Measurements from ENCODE around the gene ZBTB6. TPM values are rescaled to one million over a fixed set of nuclear protein-coding genes. Genes with fewer than 3 reads are reported as not detected.
"Not testable (repeated sequence)": the region's sequence is repeated elsewhere in the genome, so short reads cannot be mapped to it uniquely, and the experiment has no call there.

Gene ZBTB6
- total and polyA plus RNA-seq, 4 donors, result 10.6 to 46.5 (median 15.8) TPM

- no peak for DNase-seq (ENCODE audit: low read depth in 4 of 6, low spot score in 6 of 6)
These were observed 12.3 kb downstream of the ZBTB6 start for GRCh38 chr9:122900791-122901190.

GRCh38 chr9:122897969-122898368, 15.2 kb downstream of the ZBTB6 start:
- H3K27ac ChIP-seq (ENCODE audit: low read depth, low read length), result no peak overlapping the region
- no peaks in the 10 kb centered on the region for H3K4me1 ChIP-seq (ENCODE audit: control insufficient read depth, insufficient read depth, low read length)
- H3K4me3 ChIP-seq (ENCODE audit: low read depth, low read length), result no peak overlapping the region
- H3K27me3 ChIP-seq (ENCODE audit: control insufficient read depth, insufficient read depth, low read length), result no peaks in the 10 kb centered on the region
- DNase-seq (ENCODE audit: low read depth in 4 of 6, low spot score in 6 of 6), result no peak
- peaks cover 18% of the 10 kb centered on the region for H3K36me3 ChIP-seq (ENCODE audit: control insufficient read depth, insufficient read depth, low read length)
- H3K9me3 ChIP-seq (ENCODE audit: control insufficient read depth, insufficient read depth, low read length), result no peaks in the 10 kb centered on the region
- WGBS (ENCODE audit: insufficient coverage), result no CpG with 5 or more reads among the region's 1 CpG

More at GRCh38 chr9:122900791-122901190, 12.3 kb downstream of the ZBTB6 start:
- no peaks in the 10 kb centered on the region for H3K27me3 ChIP-seq (ENCODE audit: control insufficient read depth, insufficient read depth, low read length)
- H3K27ac ChIP-seq (ENCODE audit: low read depth, low read length), result no peak overlapping the region
- H3K36me3 ChIP-seq (ENCODE audit: control insufficient read depth, insufficient read depth, low read length), result peaks cover 5% of the 10 kb centered on the region
- H3K9me3 ChIP-seq (ENCODE audit: control insufficient read depth, insufficient read depth, low read length), result no peaks in the 10 kb centered on the region
- WGBS (ENCODE audit: insufficient coverage), result no CpG with 5 or more reads among the region's 2 CpGs
- no peaks in the 10 kb centered on the region for H3K4me1 ChIP-seq (ENCODE audit: control insufficient read depth, insufficient read depth, low read length)
- H3K4me3 ChIP-seq (ENCODE audit: low read depth, low read length), result no peak overlapping the region

- Histone ChIP-seq H3K36me3 (ENCODE audit: control insufficient read depth, insufficient read depth, low read length) (peaks cover 48% of the 10 kb centered on the region), H3K27me3 (ENCODE audit: control insufficient read depth, insufficient read depth, low read length) (no peaks in the 10 kb centered on the region), H3K4me3 (ENCODE audit: low read depth, low read length) (no peak overlapping the region), H3K27ac (ENCODE audit: low read depth, low read length) (no peak overlapping the region), H3K9me3 (ENCODE audit: control insufficient read depth, insufficient read depth, low read length) (no peaks in the 10 kb centered on the region), H3K4me1 (ENCODE audit: control insufficient read depth, insufficient read depth, low read length) (no peaks in the 10 kb centered on the region)
- no peak for DNase-seq (ENCODE audit: low read depth in 4 of 6, low spot score in 6 of 6)
- no CpG with 5 or more reads among the region's 3 CpGs for WGBS (ENCODE audit: insufficient coverage)
These were observed 24.6 kb downstream of the ZBTB6 start for GRCh38 chr9:122888480-122888879.

- no peak overlapping the region for H3K4me3 ChIP-seq (ENCODE audit: low read depth, low read length)
- DNase-seq (ENCODE audit: low read depth in 4 of 6, low spot score in 6 of 6), result no peak
- peaks cover 42% of the 10 kb centered on the region for H3K36me3 ChIP-seq (ENCODE audit: control insufficient read depth, insufficient read depth, low read length)
- H3K27me3 ChIP-seq (ENCODE audit: control insufficient read depth, insufficient read depth, low read length), result no peaks in the 10 kb centered on the region
- H3K4me1 ChIP-seq (ENCODE audit: control insufficient read depth, insufficient read depth, low read length), result no peaks in the 10 kb centered on the region
- H3K27ac ChIP-seq (ENCODE audit: low read depth, low read length), result no peak overlapping the region
- WGBS (ENCODE audit: insufficient coverage), result 100% methylated on average over 1 of the region's 2 CpGs
- no peaks in the 10 kb centered on the region for H3K9me3 ChIP-seq (ENCODE audit: control insufficient read depth, insufficient read depth, low read length)
These were observed 30.0 kb downstream of the ZBTB6 start for GRCh38 chr9:122883125-122883524.

GRCh38 chr9:122879443-122879842, 33.7 kb downstream of the ZBTB6 start:
- Histone ChIP-seq H3K27me3 (ENCODE audit: control insufficient read depth, insufficient read depth, low read length) (no peaks in the 10 kb centered on the region), H3K9me3 (ENCODE audit: control insufficient read depth, insufficient read depth, low read length) (no peaks in the 10 kb centered on the region), H3K27ac (ENCODE audit: low read depth, low read length) (no peak overlapping the region), H3K4me3 (ENCODE audit: low read depth, low read length) (no peak overlapping the region), H3K36me3 (ENCODE audit: control insufficient read depth, insufficient read depth, low read length) (peaks cover 46% of the 10 kb centered on the region), H3K4me1 (ENCODE audit: control insufficient read depth, insufficient read depth, low read length) (no peaks in the 10 kb centered on the region)
- DNase-seq (ENCODE audit: low read depth in 4 of 6, low spot score in 6 of 6), result no peak
- no CpG with 5 or more reads among the region's 2 CpGs for WGBS (ENCODE audit: insufficient coverage)

GRCh38 chr9:122875523-122875922, 37.6 kb downstream of the ZBTB6 start:
- Histone ChIP-seq H3K36me3 (ENCODE audit: control insufficient read depth, insufficient read depth, low read length) (peaks cover 51% of the 10 kb centered on the region), H3K4me1 (ENCODE audit: control insufficient read depth, insufficient read depth, low read length) (no peaks in the 10 kb centered on the region), H3K9me3 (ENCODE audit: control insufficient read depth, insufficient read depth, low read length) (no peaks in the 10 kb centered on the region), H3K27ac (ENCODE audit: low read depth, low read length) (no peak overlapping the region), H3K4me3 (ENCODE audit: low read depth, low read length) (no peak overlapping the region), H3K27me3 (ENCODE audit: control insufficient read depth, insufficient read depth, low read length) (no peaks in the 10 kb centered on the region)
- DNase-seq (ENCODE audit: low read depth in 4 of 6, low spot score in 6 of 6), result no peak
- WGBS (ENCODE audit: insufficient coverage), result 95% methylated on average over 1 of the region's 1 CpG

- H3K9me3 ChIP-seq (ENCODE audit: control insufficient read depth, insufficient read depth, low read length); H3K4me3 ChIP-seq (ENCODE audit: low read depth, low read length); H3K4me1 ChIP-seq (ENCODE audit: control insufficient read depth, insufficient read depth, low read length); H3K27me3 ChIP-seq (ENCODE audit: control insufficient read depth, insufficient read depth, low read length); H3K27ac ChIP-seq (ENCODE audit: low read depth, low read length); DNase-seq (ENCODE audit: low read depth in 4 of 6, low spot score in 6 of 6): not testable (repeated sequence)
- WGBS (ENCODE audit: insufficient coverage), result 97% methylated on average over 6 of the region's 27 CpGs
- H3K36me3 ChIP-seq (ENCODE audit: control insufficient read depth, insufficient read depth, low read length), result peaks cover 29% of the 10 kb centered on the region
These were observed 45.8 kb downstream of the ZBTB6 start for GRCh38 chr9:122867276-122867675.

GRCh38 chr9:122866079-122866478, 47.0 kb downstream of the ZBTB6 start:
- H3K27me3 ChIP-seq (ENCODE audit: control insufficient read depth, insufficient read depth, low read length), result no peaks in the 10 kb centered on the region
- no CpG with 5 or more reads among the region's 5 CpGs for WGBS (ENCODE audit: insufficient coverage)
- H3K4me3 ChIP-seq (ENCODE audit: low read depth, low read length), result no peak overlapping the region
- no peaks in the 10 kb centered on the region for H3K9me3 ChIP-seq (ENCODE audit: control insufficient read depth, insufficient read depth, low read length)
- DNase-seq (ENCODE audit: low read depth in 4 of 6, low spot score in 6 of 6), result no peak
- H3K4me1 ChIP-seq (ENCODE audit: control insufficient read depth, insufficient read depth, low read length), result no peaks in the 10 kb centered on the region
- H3K36me3 ChIP-seq (ENCODE audit: control insufficient read depth, insufficient read depth, low read length), result peaks cover 20% of the 10 kb centered on the region
- no peak overlapping the region for H3K27ac ChIP-seq (ENCODE audit: low read depth, low read length)

- no peak overlapping the region for H3K4me3 ChIP-seq (ENCODE audit: low read depth, low read length)
- no peaks in the 10 kb centered on the region for H3K9me3 ChIP-seq (ENCODE audit: control insufficient read depth, insufficient read depth, low read length)
- no peak for DNase-seq (ENCODE audit: low read depth in 4 of 6, low spot score in 6 of 6)
- H3K4me1 ChIP-seq (ENCODE audit: control insufficient read depth, insufficient read depth, low read length), result no peaks in the 10 kb centered on the region
- WGBS (ENCODE audit: insufficient coverage), result 100% methylated on average over 3 of the region's 7 CpGs
- peaks cover 17% of the 10 kb centered on the region for H3K36me3 ChIP-seq (ENCODE audit: control insufficient read depth, insufficient read depth, low read length)
- no peaks in the 10 kb centered on the region for H3K27me3 ChIP-seq (ENCODE audit: control insufficient read depth, insufficient read depth, low read length)
- H3K27ac ChIP-seq (ENCODE audit: low read depth, low read length), result no peak overlapping the region
These were observed 47.8 kb downstream of the ZBTB6 start for GRCh38 chr9:122865300-122865699.

- no peaks in the 10 kb centered on the region for H3K27me3 ChIP-seq (ENCODE audit: control insufficient read depth, insufficient read depth, low read length)
- no peak for DNase-seq (ENCODE audit: low read depth in 4 of 6, low spot score in 6 of 6)
- WGBS (ENCODE audit: insufficient coverage), result no CpG with 5 or more reads among the region's 3 CpGs
- no peaks in the 10 kb centered on the region for H3K4me1 ChIP-seq (ENCODE audit: control insufficient read depth, insufficient read depth, low read length)
- H3K9me3 ChIP-seq (ENCODE audit: control insufficient read depth, insufficient read depth, low read length), result no peaks in the 10 kb centered on the region
- no peak overlapping the region for H3K4me3 ChIP-seq (ENCODE audit: low read depth, low read length)
- H3K27ac ChIP-seq (ENCODE audit: low read depth, low read length), result no peak overlapping the region
- H3K36me3 ChIP-seq (ENCODE audit: control insufficient read depth, insufficient read depth, low read length), result peaks cover 15% of the 10 kb centered on the region
These were observed 49.7 kb downstream of the ZBTB6 start for GRCh38 chr9:122863407-122863806.
